Cardiac muscle cell (in vitro differentiated cells and primary cell): Measurements from ENCODE around the gene GUCY2F. TPM values are rescaled to one million over a fixed set of nuclear protein-coding genes. Genes with fewer than 3 reads are reported as not detected.

Source experiments
- DNase-seq, 2 donors: peaks; one replicate each; pipeline versions ENCODE4 v3.0.0 to v3.0.0-alpha.2; 2010 to 2017; ENCODE audit warnings: low read depth in 1 of 2, low spot score in 1 of 2
- H3K27ac ChIP-seq: fragments of 200-600 bp; sonication (generic); 2 replicates; pipeline ENCODE4 v1.5.1; 2016
- H3K27me3 ChIP-seq: fragments of 200-600 bp; sonication (generic); 2 replicates; pipeline ENCODE4 v1.6.0; 2016; ENCODE audit warnings: control low read depth
- H3K36me3 ChIP-seq: fragments of 200-600 bp; sonication (generic); 2 replicates; pipeline ENCODE4 v1.5.1; 2016; ENCODE audit warnings: control low read depth
- H3K4me1 ChIP-seq: fragments of 200-600 bp; sonication (generic); 2 replicates; pipeline ENCODE4 v1.8.1; 2017; ENCODE audit warnings: low read depth, mild to moderate bottlenecking, mixed run types
- H3K4me3 ChIP-seq: fragments of 200-600 bp; sonication (generic); 2 replicates; pipeline ENCODE4 v1.5.1; 2016; ENCODE audit warnings: mild to moderate bottlenecking
- H3K9me3 ChIP-seq: fragments of 200-600 bp; sonication (generic); 2 replicates; pipeline ENCODE4 v1.5.1; 2017; ENCODE audit warnings: low read depth, mild to moderate bottlenecking, control low read depth
- polyA plus RNA-seq: library from polyadenylated mRNA; unstranded; fragments of >200 nt; fragmentation: Nextera tagmentation; extraction: Ambion mirVana; gene quantifications from 2 replicates; pipeline ENCODE4 v1.2.1, GENCODE V29; 2016
- total RNA-seq: library from RNA; depleted of rRNA; stranded (reverse); fragments of >200 nt; gene quantifications from 2 replicates; pipeline ENCODE4 v1.2.3, GENCODE V29; 2016
- TF ChIP-seq, protein P1 (sequence below): IDR thresholded peaks from 2 replicates; pipeline ENCODE4 v1.5.1; 2012; ENCODE audit warnings: low read depth, mild to moderate bottlenecking, low read length

Gene GUCY2F
- total RNA-seq (not detected in 2 replicates), polyA plus RNA-seq (not detected in 2 replicates)

DNA sequence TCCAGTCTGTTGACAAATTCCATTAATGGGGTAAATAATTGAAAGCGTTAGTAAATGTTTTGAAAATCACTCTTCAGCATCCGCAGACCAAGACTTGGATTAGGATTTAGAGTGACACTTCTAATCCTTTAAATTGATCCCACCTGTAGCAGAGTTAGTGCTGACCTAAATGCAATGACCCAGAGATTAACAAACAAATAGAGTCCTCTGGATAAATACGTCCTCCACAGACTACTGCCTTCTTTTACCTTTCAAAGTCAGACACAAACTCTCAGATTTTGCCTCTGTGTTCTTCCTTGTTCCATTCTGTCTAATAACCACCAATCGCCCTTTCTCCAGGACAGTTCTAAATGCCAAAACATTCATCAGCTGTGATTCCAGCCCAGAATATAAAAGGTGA is at the start of gene GUCY2F:
Gene GUCY2F (minus strand): TSS at position 101 of the 400 bp plus-strand sequence. CDS start 6,150 bp downstream, outside the sequence.
- H3K36me3 ChIP-seq = no peaks in the 10 kb centered on the region

DNA sequence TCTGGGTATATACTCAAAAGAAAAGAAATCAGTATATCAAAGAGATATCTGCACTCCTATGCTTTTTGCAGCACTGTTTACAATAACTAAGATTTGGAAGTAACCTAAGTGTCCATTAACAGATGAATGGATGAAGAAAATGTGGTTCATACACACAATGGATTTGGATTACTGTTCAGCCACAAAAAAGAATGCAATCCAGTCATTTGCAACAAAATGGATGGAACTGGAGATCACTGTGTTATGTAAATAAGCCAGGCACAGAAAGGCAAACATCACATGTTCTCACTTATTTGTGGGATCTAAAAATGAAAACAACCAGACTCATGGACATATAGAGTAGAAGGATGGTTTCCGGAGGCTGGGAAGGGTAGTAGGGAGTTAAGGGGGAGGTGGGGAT is 37.1 kb upstream of the GUCY2F start:
- Histone ChIP-seq H3K27ac (no peak overlapping the region), H3K9me3 (no peaks in the 10 kb centered on the region), H3K4me3 (no peak overlapping the region), H3K36me3 (no peaks in the 10 kb centered on the region), H3K4me1 (no peaks in the 10 kb centered on the region), H3K27me3 (no peaks in the 10 kb centered on the region)
- TF ChIP-seq, protein P1, sequence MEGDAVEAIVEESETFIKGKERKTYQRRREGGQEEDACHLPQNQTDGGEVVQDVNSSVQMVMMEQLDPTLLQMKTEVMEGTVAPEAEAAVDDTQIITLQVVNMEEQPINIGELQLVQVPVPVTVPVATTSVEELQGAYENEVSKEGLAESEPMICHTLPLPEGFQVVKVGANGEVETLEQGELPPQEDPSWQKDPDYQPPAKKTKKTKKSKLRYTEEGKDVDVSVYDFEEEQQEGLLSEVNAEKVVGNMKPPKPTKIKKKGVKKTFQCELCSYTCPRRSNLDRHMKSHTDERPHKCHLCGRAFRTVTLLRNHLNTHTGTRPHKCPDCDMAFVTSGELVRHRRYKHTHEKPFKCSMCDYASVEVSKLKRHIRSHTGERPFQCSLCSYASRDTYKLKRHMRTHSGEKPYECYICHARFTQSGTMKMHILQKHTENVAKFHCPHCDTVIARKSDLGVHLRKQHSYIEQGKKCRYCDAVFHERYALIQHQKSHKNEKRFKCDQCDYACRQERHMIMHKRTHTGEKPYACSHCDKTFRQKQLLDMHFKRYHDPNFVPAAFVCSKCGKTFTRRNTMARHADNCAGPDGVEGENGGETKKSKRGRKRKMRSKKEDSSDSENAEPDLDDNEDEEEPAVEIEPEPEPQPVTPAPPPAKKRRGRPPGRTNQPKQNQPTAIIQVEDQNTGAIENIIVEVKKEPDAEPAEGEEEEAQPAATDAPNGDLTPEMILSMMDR = no peak
- DNase-seq = no peak

More for the DNA sequence above, at the start of gene GUCY2F:
- Histone ChIP-seq H3K27me3 (no peaks in the 10 kb centered on the region), H3K4me3 (no peak within 1 kb of the TSS), H3K4me1 (no peaks in the 10 kb centered on the region), H3K9me3 (no peaks in the 10 kb centered on the region), H3K27ac (no peak within 1 kb of the TSS)
- TF ChIP-seq, protein P1 = no peak
- no peak for DNase-seq

DNA sequence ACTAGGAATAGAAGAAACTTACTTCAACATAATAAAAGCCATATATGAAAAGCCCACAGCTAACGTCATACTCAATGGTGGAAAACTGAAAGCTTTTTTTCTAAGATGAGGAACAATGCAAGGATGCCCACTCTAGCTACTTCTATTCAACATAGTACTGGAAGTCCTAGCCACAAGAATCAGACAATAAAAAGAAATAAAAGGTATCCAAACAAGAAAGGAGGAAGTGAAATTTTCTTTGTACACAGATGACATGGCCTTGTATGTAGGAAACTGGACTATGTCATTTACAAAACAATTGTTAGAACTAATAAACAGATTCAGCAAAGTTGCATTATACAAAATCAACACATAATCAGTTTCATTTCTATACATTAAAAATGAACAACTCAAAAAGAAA is 29.2 kb upstream of the GUCY2F start:
- Histone ChIP-seq H3K36me3 (no peaks in the 10 kb centered on the region), H3K27ac (no peak overlapping the region), H3K4me1 (peaks cover 3% of the 10 kb centered on the region), H3K4me3 (no peak overlapping the region), H3K9me3 (no peaks in the 10 kb centered on the region), H3K27me3 (no peaks in the 10 kb centered on the region)
- DNase-seq = no peak
- TF ChIP-seq, protein P1 = no peak

DNA sequence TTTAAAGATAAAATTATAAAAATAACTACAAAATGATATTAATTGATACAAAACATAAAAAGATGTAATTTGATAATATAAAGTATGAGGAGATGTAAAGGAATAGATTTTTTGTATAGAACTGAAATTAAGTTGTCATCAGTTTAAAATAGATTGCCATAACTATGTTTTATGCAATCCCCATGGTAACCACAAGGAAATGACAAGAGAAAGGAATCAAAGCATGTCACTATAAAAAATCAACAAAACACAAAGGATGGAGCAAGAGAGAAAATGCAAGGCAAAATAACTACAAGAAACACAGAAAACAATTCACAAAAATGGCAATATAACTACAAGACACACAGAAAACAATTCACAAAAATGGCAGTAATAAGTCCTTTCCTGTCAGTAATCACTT is 27.0 kb upstream of the GUCY2F start:
- Histone ChIP-seq H3K4me3 (no peak overlapping the region), H3K36me3 (no peaks in the 10 kb centered on the region), H3K27ac (no peak overlapping the region), H3K4me1 (peaks cover 3% of the 10 kb centered on the region), H3K9me3 (no peaks in the 10 kb centered on the region), H3K27me3 (no peaks in the 10 kb centered on the region)
- DNase-seq = no peak
- TF ChIP-seq, protein P1 = no peak

- Histone ChIP-seq H3K36me3 (no peaks in the 10 kb centered on the region), H3K27me3 (peaks cover 4% of the 10 kb centered on the region), H3K4me1 (no peaks in the 10 kb centered on the region), H3K27ac (no peak overlapping the region), H3K9me3 (peaks cover 2% of the 10 kb centered on the region), H3K4me3 (no peak overlapping the region)
- no peak for DNase-seq
- TF ChIP-seq, protein P1 = no peak
Measured at GRCh38 chrX:109501176-109501575, 19.3 kb upstream of the GUCY2F start.

DNA sequence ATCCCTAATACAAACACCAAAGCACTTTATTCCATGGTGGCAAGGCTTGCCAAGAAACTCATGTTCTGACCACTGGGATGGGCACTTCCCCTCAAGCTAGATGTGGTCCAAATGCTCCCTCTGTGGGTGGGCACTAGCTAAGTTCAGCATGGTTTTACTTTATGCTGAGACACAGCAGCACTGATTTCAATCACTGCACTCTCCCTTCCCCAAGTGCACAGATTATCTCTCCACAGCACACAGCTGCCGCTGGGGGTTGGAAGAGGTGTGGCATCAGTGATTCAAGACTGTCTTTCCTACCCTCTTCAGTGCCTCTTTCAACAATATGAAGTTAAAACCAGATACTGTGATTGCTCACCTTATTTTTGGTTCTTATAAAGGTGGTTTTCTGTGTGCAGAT is 16.5 kb upstream of the GUCY2F start:
- Histone ChIP-seq H3K36me3 (no peaks in the 10 kb centered on the region), H3K4me3 (no peak overlapping the region)
- DNase-seq = no peak

More for the DNA sequence above, 16.5 kb upstream of the GUCY2F start:
- Histone ChIP-seq H3K27me3 (peaks cover 4% of the 10 kb centered on the region), H3K9me3 (peaks cover 2% of the 10 kb centered on the region), H3K27ac (no peak overlapping the region), H3K4me1 (no peaks in the 10 kb centered on the region)
- TF ChIP-seq, protein P1 = no peak
